GM12878 (cell line): ENCODE data around the gene AP3D1.

Experiments
- ASH2L ChIP-seq: fragments of 300-600, 200-600 bp; sonication (generic); IDR thresholded peaks from 2 replicates; pipeline ENCODE4 v1.6.1; 2017; ENCODE audit warnings: low read depth, mild to moderate bottlenecking, borderline replicate concordance
- BHLHE40 ChIP-seq, 2 experiments: fragments of 450-650 bp in 1 of 2; IDR thresholded peaks; 2 replicates each; pipeline ENCODE4 v1.6.1; 2011 to 2017; ENCODE audit warnings: low read depth in 2 of 2, borderline replicate concordance in 1 of 2, improper control_type of control experiment in 1 of 2, low read length in 1 of 2, mild to moderate bottlenecking in 1 of 2
- ELK1 ChIP-seq: IDR thresholded peaks from 2 replicates; pipeline ENCODE4 v1.6.1; 2012; ENCODE audit warnings: low read depth, low read length, improper control_type of control experiment
- IKZF2 ChIP-seq, 2 experiments: fragments of 450-650 bp; IDR thresholded peaks; 2 replicates each; pipeline ENCODE4 v1.6.1; 2017; ENCODE audit warnings: mild to moderate bottlenecking in 2 of 2, moderate library complexity in 2 of 2
- JUNB ChIP-seq: IDR thresholded peaks from 2 replicates; pipeline ENCODE4 v1.6.1; 2016; ENCODE audit warnings: antibody characterized with exemption, mild to moderate bottlenecking
- MEF2A ChIP-seq: IDR thresholded peaks from 2 replicates; pipeline ENCODE4 v1.6.1; 2011; ENCODE audit warnings: low read depth, mild to moderate bottlenecking, low read length, moderate library complexity; ENCODE audit not compliant: insufficient read depth
- NFYB ChIP-seq: IDR thresholded peaks from 2 replicates; pipeline ENCODE4 v1.6.1; 2011; ENCODE audit warnings: low read depth, mild to moderate bottlenecking, low read length, improper control_type of control experiment, moderate library complexity; ENCODE audit not compliant: insufficient read depth
- REST ChIP-seq: IDR thresholded peaks from 2 replicates; pipeline ENCODE4 v1.6.1; 2012; ENCODE audit warnings: mild to moderate bottlenecking, low read depth, low read length
- SMC3 ChIP-seq: IDR thresholded peaks from 2 replicates; pipeline ENCODE4 v1.6.1; 2011; ENCODE audit warnings: low read length, improper control_type of control experiment, borderline replicate concordance
- ZNF217 ChIP-seq: fragments of 450-650 bp; IDR thresholded peaks from 2 replicates; pipeline ENCODE4 v1.6.1; 2017; ENCODE audit warnings: antibody characterized with exemption, mild to moderate bottlenecking
- ZNF274 ChIP-seq: IDR thresholded peaks from one replicate; pipeline ENCODE4 v1.8.0; 2011; ENCODE audit not compliant: insufficient read length, insufficient read depth
- TF ChIP-seq, protein P1 (sequence below), 3 experiments: IDR thresholded peaks in 2 of 3; conservative IDR thresholded peaks in 1 of 3; 2 replicates each; pipeline ENCODE4 v1.5.1; 2011; ENCODE audit warnings: low read depth in 3 of 3, low read length in 3 of 3, mild to moderate bottlenecking in 3 of 3, control low read depth in 2 of 3, moderate library complexity in 2 of 3, inconsistent platforms in 1 of 3, mixed read lengths in 1 of 3; ENCODE audit not compliant: control insufficient read depth in 2 of 3, insufficient read depth in 1 of 3; ENCODE audit errors: extremely low read depth in 1 of 3
- TF ChIP-seq, protein P2 (sequence below): IDR thresholded peaks from 2 replicates; pipeline ENCODE4 v1.6.1; 2011; ENCODE audit warnings: low read depth, mild to moderate bottlenecking, low read length, moderate library complexity, borderline replicate concordance; ENCODE audit errors: extremely low read depth

GRCh38 chr19:2064395-2064787 lies 87.0 kb downstream of the AP3D1 start:
- TF ChIP-seq SMC3 (no peak), ASH2L (no peak), ELK1 (no peak), REST (no peak), NFYB (no peak), IKZF2 (IDR thresholded peaks at IDR 0.05) (no peak), ZNF217 (no peak), ZNF274 (no peak), BHLHE40 (IDR thresholded peaks at IDR 0.05; ENCODE audit: borderline replicate concordance in 1 of 2, low read depth in 2 of 2, low read length in 1 of 2) (no peak), MEF2A (no peak), JUNB (no peak)
- TF ChIP-seq, protein P1, sequence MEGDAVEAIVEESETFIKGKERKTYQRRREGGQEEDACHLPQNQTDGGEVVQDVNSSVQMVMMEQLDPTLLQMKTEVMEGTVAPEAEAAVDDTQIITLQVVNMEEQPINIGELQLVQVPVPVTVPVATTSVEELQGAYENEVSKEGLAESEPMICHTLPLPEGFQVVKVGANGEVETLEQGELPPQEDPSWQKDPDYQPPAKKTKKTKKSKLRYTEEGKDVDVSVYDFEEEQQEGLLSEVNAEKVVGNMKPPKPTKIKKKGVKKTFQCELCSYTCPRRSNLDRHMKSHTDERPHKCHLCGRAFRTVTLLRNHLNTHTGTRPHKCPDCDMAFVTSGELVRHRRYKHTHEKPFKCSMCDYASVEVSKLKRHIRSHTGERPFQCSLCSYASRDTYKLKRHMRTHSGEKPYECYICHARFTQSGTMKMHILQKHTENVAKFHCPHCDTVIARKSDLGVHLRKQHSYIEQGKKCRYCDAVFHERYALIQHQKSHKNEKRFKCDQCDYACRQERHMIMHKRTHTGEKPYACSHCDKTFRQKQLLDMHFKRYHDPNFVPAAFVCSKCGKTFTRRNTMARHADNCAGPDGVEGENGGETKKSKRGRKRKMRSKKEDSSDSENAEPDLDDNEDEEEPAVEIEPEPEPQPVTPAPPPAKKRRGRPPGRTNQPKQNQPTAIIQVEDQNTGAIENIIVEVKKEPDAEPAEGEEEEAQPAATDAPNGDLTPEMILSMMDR (IDR thresholded peaks at IDR 0.05 in 2 of 3, conservative IDR thresholded peaks at IDR 0.05 in 1 of 3; ENCODE audit: control insufficient read depth in 2 of 3, extremely low read depth in 1 of 3, insufficient read depth in 1 of 3, low read depth in 3 of 3, low read length in 3 of 3) = no peak
- TF ChIP-seq, protein P2, sequence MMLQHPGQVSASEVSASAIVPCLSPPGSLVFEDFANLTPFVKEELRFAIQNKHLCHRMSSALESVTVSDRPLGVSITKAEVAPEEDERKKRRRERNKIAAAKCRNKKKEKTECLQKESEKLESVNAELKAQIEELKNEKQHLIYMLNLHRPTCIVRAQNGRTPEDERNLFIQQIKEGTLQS = no peak
